H1 (cell line): Measurements from ENCODE around the gene IL19. TPM values are rescaled to one million over a fixed set of nuclear protein-coding genes. Genes with fewer than 3 reads are reported as not detected.

ENCODE experiments used
- CTCF ChIA-PET: fragments of 300-600 bp; sonication (Branson Sonifier 250); formaldehyde crosslinking; loops from one replicate; lab custom pipeline; 2021; ENCODE audit not compliant: partially characterized antibody; lab: Charles Lee
- POLR2A ChIA-PET: fragments of 300-600 bp; sonication (Branson Sonifier 250); formaldehyde crosslinking; loops from one replicate; lab custom pipeline; 2021; ENCODE audit warnings: inconsistent platforms; ENCODE audit not compliant: partially characterized antibody; lab: Charles Lee
- DNase-seq, 2 experiments: peaks; one replicate each; pipeline versions ENCODE4 v3.0.0 to v3.0.0-alpha.2; 2010 to 2022; ENCODE audit warnings: low spot score in 2 of 2, low read depth in 1 of 2, mixed read lengths in 1 of 2
- FAIRE-seq: peaks from 2 replicates; lab custom pipeline; 2011; peaks lifted over from hg19 to GRCh38; lab: Jason Lieb, UNC
- H2AFZ ChIP-seq: 2 replicates; pipeline ENCODE4 v1.8.1; 2012; ENCODE audit warnings: low read length, inconsistent platforms
- H2AK5ac ChIP-seq: 2 replicates; pipeline ENCODE4 v1.6.1; 2013; ENCODE audit warnings: low read depth, low read length
- H2BK120ac ChIP-seq: replicated peaks from 2 replicates; pipeline ENCODE3; 2013; ENCODE audit warnings: low read depth, low read length, inconsistent platforms
- H2BK12ac ChIP-seq: 2 replicates; pipeline ENCODE4 v1.6.1; 2013; ENCODE audit warnings: low read depth, low read length
- H2BK15ac ChIP-seq: 2 replicates; pipeline ENCODE4 v1.6.1; 2013; ENCODE audit warnings: low read length
- H2BK20ac ChIP-seq: 2 replicates; pipeline ENCODE4 v1.6.1; 2013; ENCODE audit warnings: low read length
- H2BK5ac ChIP-seq: 2 replicates; pipeline ENCODE4 v1.6.1; 2013; ENCODE audit warnings: low read depth, low read length
- H3K14ac ChIP-seq: 2 replicates; pipeline ENCODE4 v1.6.1; 2013; ENCODE audit warnings: inconsistent platforms; ENCODE audit not compliant: insufficient read length
- H3K18ac ChIP-seq: 2 replicates; pipeline ENCODE4 v1.6.1; 2013; ENCODE audit warnings: low read length; ENCODE audit errors: extremely low read depth
- H3K23ac ChIP-seq: 2 replicates; pipeline ENCODE4 v1.6.1; 2013; ENCODE audit warnings: inconsistent platforms; ENCODE audit not compliant: insufficient read length
- H3K23me2 ChIP-seq: 2 replicates; pipeline ENCODE4 v1.6.1; 2013; ENCODE audit warnings: low read depth, low read length
- H3K27ac ChIP-seq: 2 replicates; pipeline ENCODE4 v1.6.1; 2011; ENCODE audit warnings: low read depth, low read length, inconsistent platforms
- H3K27me3 ChIP-seq, 4 experiments: replicated peaks in 1 of 4; 1 replicate in 1 of 4; 2 replicates in 3 of 4; pipeline versions ENCODE4 v1.6.1 to v1.8.1; 2011 to 2013; ENCODE audit warnings: low read length in 3 of 4, mild to moderate bottlenecking in 3 of 4, inconsistent platforms in 2 of 4, mixed read lengths in 2 of 4, moderate library complexity in 1 of 4; ENCODE audit not compliant: control insufficient read depth in 3 of 4, insufficient read depth in 3 of 4; ENCODE audit errors: extremely low read depth in 1 of 4
- H3K36me3 ChIP-seq, 4 experiments: 2 replicates each; pipeline versions ENCODE4 v1.6.1 to v1.8.1; 2011 to 2013; ENCODE audit warnings: mild to moderate bottlenecking in 4 of 4, low read length in 3 of 4, moderate library complexity in 2 of 4, control low read depth in 1 of 4, inconsistent platforms in 1 of 4; ENCODE audit not compliant: insufficient read depth in 4 of 4, control insufficient read depth in 2 of 4
- H3K4ac ChIP-seq: replicated peaks from 2 replicates; pipeline ENCODE3; 2013; ENCODE audit warnings: low read length, low read depth, mixed read lengths, inconsistent platforms; ENCODE audit not compliant: insufficient read length
- H3K4me1 ChIP-seq, 4 experiments: replicated peaks in 1 of 4; 1 replicate in 1 of 4; 2 replicates in 3 of 4; pipeline versions ENCODE4 v1.6.1 to v1.8.1; 2011 to 2013; ENCODE audit warnings: low read length in 3 of 4, inconsistent platforms in 2 of 4, mixed read lengths in 1 of 4; ENCODE audit not compliant: insufficient read depth in 4 of 4, control insufficient read depth in 3 of 4
- H3K4me2 ChIP-seq, 2 experiments: 2 replicates each; pipeline versions ENCODE4 v1.6.1 to v1.8.1; 2011 to 2013; ENCODE audit warnings: low read depth in 2 of 2, low read length in 2 of 2, control low read depth in 1 of 2, inconsistent platforms in 1 of 2, mild to moderate bottlenecking in 1 of 2; ENCODE audit not compliant: insufficient read depth in 1 of 2
- H3K4me3 ChIP-seq, 4 experiments: fragments of 200-600, 300-600 bp in 1 of 4; sonication (generic), shearing (Covaris generic), sonication (Bioruptor Twin) in 1 of 4; 2 replicates each; pipeline versions ENCODE4 v1.5.1 to v1.8.1; 2011 to 2016; ENCODE audit warnings: low read length in 4 of 4, low read depth in 3 of 4, control low read depth in 2 of 4, inconsistent platforms in 2 of 4, mild to moderate bottlenecking in 2 of 4, mixed read lengths in 1 of 4, moderate library complexity in 1 of 4; ENCODE audit not compliant: insufficient read depth in 2 of 4; ENCODE audit errors: extremely low read depth in 1 of 4
- H3K56ac ChIP-seq: replicated peaks from 2 replicates; pipeline ENCODE3; 2013; ENCODE audit warnings: low read depth, mild to moderate bottlenecking, mixed read lengths, low read length, inconsistent platforms; ENCODE audit not compliant: insufficient read length
- H3K79me1 ChIP-seq: 2 replicates; pipeline ENCODE4 v1.6.1; 2013; ENCODE audit warnings: low read depth, low read length, control low read depth
- H3K79me2 ChIP-seq, 2 experiments: 2 replicates each; pipeline versions ENCODE4 v1.6.1 to v1.8.1; 2012 to 2013; ENCODE audit warnings: low read length in 2 of 2, mild to moderate bottlenecking in 2 of 2, inconsistent platforms in 1 of 2; ENCODE audit not compliant: insufficient read depth in 2 of 2, control insufficient read depth in 1 of 2
- H3K9ac ChIP-seq, 4 experiments: replicated peaks in 1 of 4; 1 replicate in 1 of 4; 2 replicates in 3 of 4; pipeline versions ENCODE4 v1.6.1 to v1.8.1; 2011 to 2013; ENCODE audit warnings: low read depth in 3 of 4, low read length in 3 of 4, control low read depth in 2 of 4, mild to moderate bottlenecking in 2 of 4, moderate library complexity in 2 of 4, inconsistent platforms in 1 of 4; ENCODE audit errors: extremely low read depth in 1 of 4
- H3K9me3 ChIP-seq, 2 experiments: 2 replicates each; pipeline versions ENCODE4 v1.6.1 to v1.8.1; 2012 to 2013; ENCODE audit warnings: mild to moderate bottlenecking in 2 of 2, moderate library complexity in 2 of 2, control low read depth in 1 of 2, inconsistent platforms in 1 of 2, low read depth in 1 of 2, low read length in 1 of 2, mixed read lengths in 1 of 2; ENCODE audit not compliant: insufficient read depth in 2 of 2
- H4K20me1 ChIP-seq, 2 experiments: replicated peaks in 1 of 2; 2 replicates each; pipeline versions ENCODE3 to v1.8.1; 2011 to 2013; ENCODE audit warnings: inconsistent platforms in 2 of 2, low read length in 2 of 2, mild to moderate bottlenecking in 1 of 2; ENCODE audit not compliant: insufficient read depth in 2 of 2, control insufficient read depth in 1 of 2
- H4K5ac ChIP-seq: 2 replicates; pipeline ENCODE4 v1.6.1; 2013; ENCODE audit warnings: low read length, low read depth, mixed read lengths, inconsistent platforms; ENCODE audit not compliant: insufficient read length
- H4K8ac ChIP-seq: 2 replicates; pipeline ENCODE4 v1.8.0; 2013; ENCODE audit warnings: mild to moderate bottlenecking, moderate library complexity, low read length, inconsistent platforms; ENCODE audit not compliant: insufficient read depth; ENCODE audit errors: extremely low read depth
- H4K91ac ChIP-seq: replicated peaks from 2 replicates; pipeline ENCODE3; 2013; ENCODE audit warnings: low read length, mixed read lengths, inconsistent platforms; ENCODE audit not compliant: insufficient read length
- ASH2L ChIP-seq: fragments of 200-600, 300-600 bp; sonication (generic); IDR thresholded peaks from one replicate; pipeline ENCODE4 v1.7.1; 2017; ENCODE audit warnings: low read length
- CBX5 ChIP-seq: fragments of 300-800, 300-1000 bp; sonication (generic); IDR thresholded peaks from 2 replicates; pipeline ENCODE4 v1.7.1; 2016; ENCODE audit warnings: antibody characterized with exemption, low read length, low read depth
- CHD1 ChIP-seq: IDR thresholded peaks from 2 replicates; pipeline ENCODE4 v1.6.1; 2012; ENCODE audit warnings: low read depth, low read length, improper control_type of control experiment
- CHD2 ChIP-seq: IDR thresholded peaks from 2 replicates; pipeline ENCODE4 v1.6.1; 2012; ENCODE audit warnings: low read length, improper control_type of control experiment
- GTF2F1 ChIP-seq: IDR thresholded peaks from 2 replicates; pipeline ENCODE4 v1.6.1; 2012; ENCODE audit warnings: low read depth, low read length, improper control_type of control experiment, borderline replicate concordance
- JUN ChIP-seq: IDR thresholded peaks from 2 replicates; pipeline ENCODE4 v1.6.1; 2011; ENCODE audit warnings: low read depth, mild to moderate bottlenecking, improper control_type of control experiment, low read length
- KDM4A ChIP-seq: IDR thresholded peaks from one replicate; pipeline ENCODE4 v1.7.1; 2012; ENCODE audit warnings: low read depth, mild to moderate bottlenecking, moderate library complexity, low read length, inconsistent platforms; ENCODE audit not compliant: severe bottlenecking
- PHF8 ChIP-seq: fragments of 200-600 bp; sonication (generic); conservative IDR thresholded peaks from 2 replicates; pipeline ENCODE4 v1.7.1; 2012; ENCODE audit warnings: low read depth, mild to moderate bottlenecking, inconsistent platforms, low read length, moderate library complexity
- POLR2A ChIP-seq, 2 experiments: IDR thresholded peaks; 1 replicate in 1 of 2; 2 replicates in 1 of 2; pipeline ENCODE4 v1.6.1; 2011; ENCODE audit warnings: low read depth in 2 of 2, low read length in 2 of 2, mild to moderate bottlenecking in 2 of 2; ENCODE audit errors: control extremely low read depth in 1 of 2
- POLR2AphosphoS5 ChIP-seq: IDR thresholded peaks from 2 replicates; pipeline ENCODE4 v1.6.1; 2011; ENCODE audit warnings: low read depth, low read length
- POU5F1 ChIP-seq: IDR thresholded peaks from 2 replicates; pipeline ENCODE4 v1.6.1; 2011; ENCODE audit warnings: low read depth, mild to moderate bottlenecking, low read length, moderate library complexity
- RBBP5 ChIP-seq: IDR thresholded peaks from 2 replicates; pipeline ENCODE4 v1.7.1; 2012; ENCODE audit warnings: low read depth, mild to moderate bottlenecking, inconsistent platforms, low read length, moderate library complexity, borderline replicate concordance
- RFX5 ChIP-seq: IDR thresholded peaks from 2 replicates; pipeline ENCODE4 v1.6.1; 2011; ENCODE audit warnings: low read depth, low read length, improper control_type of control experiment, borderline replicate concordance
- RXRA ChIP-seq: IDR thresholded peaks from 2 replicates; pipeline ENCODE4 v1.6.1; 2011; ENCODE audit warnings: low read depth, mild to moderate bottlenecking, low read length, moderate library complexity; ENCODE audit not compliant: insufficient read depth
- SIRT6 ChIP-seq: IDR thresholded peaks from one replicate; pipeline ENCODE4 v1.7.1; 2012; ENCODE audit warnings: low read length, inconsistent platforms
- SP1 ChIP-seq: IDR thresholded peaks from 2 replicates; pipeline ENCODE4 v1.6.1; 2011; ENCODE audit warnings: low read depth, low read length
- TAF1 ChIP-seq: IDR thresholded peaks from 2 replicates; pipeline ENCODE4 v1.6.1; 2011; ENCODE audit warnings: mild to moderate bottlenecking, low read depth, low read length
- WGBS, 2 experiments: shearing (Covaris generic) in 1 of 2; methylation state at CpG; one replicate each; pipeline versions ENCODE4 v1.1.6 to v1.1.7; 2013 to 2015; ENCODE audit warnings: low lambda C conversion rate in 2 of 2, mixed read lengths in 2 of 2, inconsistent platforms in 1 of 2, low coverage in 1 of 2, missing lambda C conversion rate in 1 of 2; ENCODE audit not compliant: insufficient replicate concordance in 2 of 2, insufficient coverage in 1 of 2, insufficient read length in 1 of 2; ENCODE audit errors: extremely low coverage in 1 of 2, missing lambda C conversion rate in 1 of 2; 5-methylcytosine and 5-hydroxymethylcytosine counted together
- polyA plus RNA-seq, 7 experiments: library from polyadenylated mRNA; depleted of rRNA in 3 of 7; stranded (reverse) in 5 of 7; unstranded in 2 of 7; fragments of >200 nt in 5 of 7; fragments of 200-250 nt in 2 of 7; gene quantifications; 1 replicate in 5 of 7; 2 replicates in 1 of 7; 4 replicates in 1 of 7; pipeline versions ENCODE4 v1.2.1 to v1.2.3, GENCODE V29; 2011 to 2013; ENCODE audit warnings: missing spikeins in 2 of 7, mixed read lengths in 2 of 7
- total RNA-seq: library from RNA; stranded (reverse); fragmentation: NEBNext Ultra II Directional; extraction: Animal tissue kit (Norgen Biotek cat#: 25700); gene quantifications from 2 replicates; pipeline ENCODE4 v1.2.1, GENCODE V29; 2021

Gene IL19
- total and polyA plus RNA-seq, 2 of the 8 experiments (the other 6 are each of a cell fraction or from before 2014, with no cell fraction given) = not detected

GRCh38 chr1:206886831-206887230 is 116.3 kb downstream of the IL19 start:
- no peak overlapping the region for H2BK20ac ChIP-seq
- H3K14ac ChIP-seq = no peak overlapping the region
- H3K27me3 ChIP-seq = no peaks in the 10 kb centered on the region
- H4K8ac ChIP-seq = no peak overlapping the region
- FAIRE-seq (no peak), DNase-seq (no peak)
- no peak overlapping the region for H2BK5ac ChIP-seq
- no peak overlapping the region for H3K56ac ChIP-seq
- no peaks in the 10 kb centered on the region for H4K20me1 ChIP-seq
- ChIA-PET CTCF (interaction anchor here (0.9 to 3.1 kb wide), 9 partner anchors 10 to 145 kb away, joined by 3 to 15 read pairs (median 5); no protein-coding TSS in a partner anchor), POLR2A (interaction anchor here (1.2 kb wide), 1 partner anchor 13 kb away, joined by 4 read pairs; no protein-coding TSS in a partner anchor)
- H2BK15ac ChIP-seq = no peak overlapping the region
- no peak overlapping the region for H3K4me2 ChIP-seq
- no peaks in the 10 kb centered on the region for H3K9me3 ChIP-seq
- H3K4me1 ChIP-seq = peaks cover 0 to 3% (median 1%) of the 10 kb centered on the region in 4 experiments; a peak in 3 of 7 replicates
- H2BK12ac ChIP-seq = no peak overlapping the region
- 100% methylated on average over 1 of the region's 1 CpG; no CpG with 5 or more reads in 1 of the 2 experiments for WGBS, 2 experiments
- H2BK120ac ChIP-seq = no peak overlapping the region
- no peak overlapping the region for H4K91ac ChIP-seq
- no peak overlapping the region for H3K23ac ChIP-seq
- no peak overlapping the region for H3K27ac ChIP-seq
- no peak overlapping the region for H3K9ac ChIP-seq
- no peak overlapping the region for H4K5ac ChIP-seq
- H3K23me2 ChIP-seq = no peaks in the 10 kb centered on the region
- no peaks in the 10 kb centered on the region for H3K79me1 ChIP-seq
- H2AK5ac ChIP-seq = no peak overlapping the region
- no peak overlapping the region for H3K4me3 ChIP-seq
- H2AFZ ChIP-seq = no peak overlapping the region
- no peak overlapping the region for H3K18ac ChIP-seq
- no peak overlapping the region for H3K4ac ChIP-seq
- no peaks in the 10 kb centered on the region for H3K79me2 ChIP-seq
- no peaks in the 10 kb centered on the region for H3K36me3 ChIP-seq
- TF ChIP-seq POU5F1 = no peak
- no peak for TF ChIP-seq KDM4A
- TF ChIP-seq POLR2AphosphoS5 = no peak
- TF ChIP-seq RFX5 = no peak
- TF ChIP-seq RBBP5 = no peak
- TF ChIP-seq SP1 = no peak
- no peak for TF ChIP-seq RXRA
- TF ChIP-seq CBX5 = no peak
- TF ChIP-seq GTF2F1 = no peak
- TF ChIP-seq CHD1 = no peak
- TF ChIP-seq SIRT6 = no peak
- no peak for TF ChIP-seq TAF1
- no peak for TF ChIP-seq PHF8
- TF ChIP-seq CHD2 = no peak
- TF ChIP-seq JUN = no peak
- TF ChIP-seq ASH2L = no peak
- no peak for TF ChIP-seq POLR2A (IDR thresholded peaks at IDR 0.05; ENCODE audit: control extremely low read depth in 1 of 2, low read depth in 2 of 2, low read length in 2 of 2)
